H1 (cell line): ENCODE results near the gene DNAJB11. TPM values are rescaled to one million over a fixed set of nuclear protein-coding genes. Genes with fewer than 3 reads are reported as not detected.

Experiments used
- RFX5 ChIP-seq: IDR thresholded peaks from 2 replicates; pipeline ENCODE4 v1.6.1; 2011; ENCODE audit warnings: low read depth, low read length, improper control_type of control experiment, borderline replicate concordance
- SRF ChIP-seq: IDR thresholded peaks from 2 replicates; pipeline ENCODE4 v1.6.1; 2011; ENCODE audit warnings: mild to moderate bottlenecking, low read depth, low read length, moderate library complexity
- TAF7 ChIP-seq: optimal IDR thresholded peaks from 2 replicates; pipeline ENCODE3; 2011; ENCODE audit warnings: low read depth, mild to moderate bottlenecking, inconsistent platforms, low read length, moderate library complexity, borderline replicate concordance
- TEAD4 ChIP-seq: IDR thresholded peaks from 2 replicates; pipeline ENCODE4 v1.6.1; 2012; ENCODE audit warnings: low read depth, low read length, inconsistent platforms, mixed read lengths
- polyA plus RNA-seq, 7 experiments: library from polyadenylated mRNA; depleted of rRNA in 3 of 7; stranded (reverse) in 5 of 7; unstranded in 2 of 7; fragments of >200 nt in 5 of 7; fragments of 200-250 nt in 2 of 7; gene quantifications; 1 replicate in 5 of 7; 2 replicates in 1 of 7; 4 replicates in 1 of 7; pipeline versions ENCODE4 v1.2.1 to v1.2.3, GENCODE V29; 2011 to 2013; ENCODE audit warnings: missing spikeins in 2 of 7, mixed read lengths in 2 of 7
- total RNA-seq: library from RNA; stranded (reverse); fragmentation: NEBNext Ultra II Directional; extraction: Animal tissue kit (Norgen Biotek cat#: 25700); gene quantifications from 2 replicates; pipeline ENCODE4 v1.2.1, GENCODE V29; 2021
- TF ChIP-seq, protein P1 (sequence below): fragments of 300-600 bp; sonication (generic); IDR thresholded peaks from 2 replicates; pipeline ENCODE4 v1.7.1; 2012; ENCODE audit warnings: low read length, moderate library complexity, mild to moderate bottlenecking, inconsistent platforms; ENCODE audit not compliant: insufficient replicate concordance
- TF ChIP-seq, protein P2 (sequence below): IDR thresholded peaks from 2 replicates; pipeline ENCODE4 v1.6.1; 2011; ENCODE audit warnings: low read depth, mild to moderate bottlenecking, low read length; ENCODE audit not compliant: insufficient read depth
- TF ChIP-seq, protein P3 (sequence below): IDR thresholded peaks from 2 replicates; pipeline ENCODE4 v1.6.1; 2012; ENCODE audit warnings: low read length, inconsistent platforms

DNAJB11 gene
- total and polyA plus RNA-seq, 2 of the 8 experiments (the other 6 are each of a cell fraction or from before 2014, with no cell fraction given) = 14.6 to 63.9 TPM

DNA sequence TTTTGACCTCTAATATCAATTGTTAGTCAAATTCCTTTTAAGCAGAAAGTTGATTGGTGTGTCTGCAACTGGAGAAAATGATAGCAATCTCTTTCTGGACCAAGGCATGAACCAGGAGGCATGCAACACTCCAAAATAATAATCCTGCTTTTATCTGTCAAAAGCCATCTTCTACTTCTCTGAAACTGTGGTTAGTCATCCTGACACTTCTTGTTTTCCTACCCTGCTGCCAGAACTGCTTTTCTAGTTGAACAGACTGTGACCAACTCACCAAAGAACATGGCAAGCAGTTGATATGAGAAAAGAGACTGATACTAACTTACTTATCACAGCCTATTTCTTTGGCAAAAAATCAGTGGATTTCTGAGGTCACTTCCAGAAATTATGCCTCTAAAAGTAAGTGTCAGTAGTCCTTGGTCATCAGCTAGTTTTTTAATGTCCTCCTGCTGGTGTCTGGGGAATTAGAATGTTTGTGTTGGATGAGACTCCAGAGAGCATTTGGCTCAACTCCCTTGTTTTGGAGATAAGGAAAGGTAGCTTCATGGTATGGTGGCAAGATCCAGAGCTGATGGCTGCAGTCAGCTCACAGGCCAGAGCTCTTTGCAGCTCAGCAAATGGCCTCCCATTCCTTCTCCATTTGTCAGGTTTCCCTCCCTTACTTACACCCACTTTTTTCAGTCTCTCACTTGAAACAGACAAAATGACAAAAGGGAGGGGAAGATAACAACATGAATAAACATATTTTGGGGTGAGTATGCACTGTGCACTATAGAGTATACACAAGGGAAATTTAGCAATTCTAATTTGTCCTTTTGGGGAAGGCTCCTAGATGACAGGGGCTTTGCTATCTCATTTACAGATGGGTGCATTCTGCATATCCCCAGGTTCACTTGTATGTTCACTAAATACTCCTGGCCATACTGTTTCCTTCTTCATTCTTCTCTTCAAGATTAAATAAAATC lies 33.4 kb upstream of the DNAJB11 start (continued):
- TF ChIP-seq, protein P1, sequence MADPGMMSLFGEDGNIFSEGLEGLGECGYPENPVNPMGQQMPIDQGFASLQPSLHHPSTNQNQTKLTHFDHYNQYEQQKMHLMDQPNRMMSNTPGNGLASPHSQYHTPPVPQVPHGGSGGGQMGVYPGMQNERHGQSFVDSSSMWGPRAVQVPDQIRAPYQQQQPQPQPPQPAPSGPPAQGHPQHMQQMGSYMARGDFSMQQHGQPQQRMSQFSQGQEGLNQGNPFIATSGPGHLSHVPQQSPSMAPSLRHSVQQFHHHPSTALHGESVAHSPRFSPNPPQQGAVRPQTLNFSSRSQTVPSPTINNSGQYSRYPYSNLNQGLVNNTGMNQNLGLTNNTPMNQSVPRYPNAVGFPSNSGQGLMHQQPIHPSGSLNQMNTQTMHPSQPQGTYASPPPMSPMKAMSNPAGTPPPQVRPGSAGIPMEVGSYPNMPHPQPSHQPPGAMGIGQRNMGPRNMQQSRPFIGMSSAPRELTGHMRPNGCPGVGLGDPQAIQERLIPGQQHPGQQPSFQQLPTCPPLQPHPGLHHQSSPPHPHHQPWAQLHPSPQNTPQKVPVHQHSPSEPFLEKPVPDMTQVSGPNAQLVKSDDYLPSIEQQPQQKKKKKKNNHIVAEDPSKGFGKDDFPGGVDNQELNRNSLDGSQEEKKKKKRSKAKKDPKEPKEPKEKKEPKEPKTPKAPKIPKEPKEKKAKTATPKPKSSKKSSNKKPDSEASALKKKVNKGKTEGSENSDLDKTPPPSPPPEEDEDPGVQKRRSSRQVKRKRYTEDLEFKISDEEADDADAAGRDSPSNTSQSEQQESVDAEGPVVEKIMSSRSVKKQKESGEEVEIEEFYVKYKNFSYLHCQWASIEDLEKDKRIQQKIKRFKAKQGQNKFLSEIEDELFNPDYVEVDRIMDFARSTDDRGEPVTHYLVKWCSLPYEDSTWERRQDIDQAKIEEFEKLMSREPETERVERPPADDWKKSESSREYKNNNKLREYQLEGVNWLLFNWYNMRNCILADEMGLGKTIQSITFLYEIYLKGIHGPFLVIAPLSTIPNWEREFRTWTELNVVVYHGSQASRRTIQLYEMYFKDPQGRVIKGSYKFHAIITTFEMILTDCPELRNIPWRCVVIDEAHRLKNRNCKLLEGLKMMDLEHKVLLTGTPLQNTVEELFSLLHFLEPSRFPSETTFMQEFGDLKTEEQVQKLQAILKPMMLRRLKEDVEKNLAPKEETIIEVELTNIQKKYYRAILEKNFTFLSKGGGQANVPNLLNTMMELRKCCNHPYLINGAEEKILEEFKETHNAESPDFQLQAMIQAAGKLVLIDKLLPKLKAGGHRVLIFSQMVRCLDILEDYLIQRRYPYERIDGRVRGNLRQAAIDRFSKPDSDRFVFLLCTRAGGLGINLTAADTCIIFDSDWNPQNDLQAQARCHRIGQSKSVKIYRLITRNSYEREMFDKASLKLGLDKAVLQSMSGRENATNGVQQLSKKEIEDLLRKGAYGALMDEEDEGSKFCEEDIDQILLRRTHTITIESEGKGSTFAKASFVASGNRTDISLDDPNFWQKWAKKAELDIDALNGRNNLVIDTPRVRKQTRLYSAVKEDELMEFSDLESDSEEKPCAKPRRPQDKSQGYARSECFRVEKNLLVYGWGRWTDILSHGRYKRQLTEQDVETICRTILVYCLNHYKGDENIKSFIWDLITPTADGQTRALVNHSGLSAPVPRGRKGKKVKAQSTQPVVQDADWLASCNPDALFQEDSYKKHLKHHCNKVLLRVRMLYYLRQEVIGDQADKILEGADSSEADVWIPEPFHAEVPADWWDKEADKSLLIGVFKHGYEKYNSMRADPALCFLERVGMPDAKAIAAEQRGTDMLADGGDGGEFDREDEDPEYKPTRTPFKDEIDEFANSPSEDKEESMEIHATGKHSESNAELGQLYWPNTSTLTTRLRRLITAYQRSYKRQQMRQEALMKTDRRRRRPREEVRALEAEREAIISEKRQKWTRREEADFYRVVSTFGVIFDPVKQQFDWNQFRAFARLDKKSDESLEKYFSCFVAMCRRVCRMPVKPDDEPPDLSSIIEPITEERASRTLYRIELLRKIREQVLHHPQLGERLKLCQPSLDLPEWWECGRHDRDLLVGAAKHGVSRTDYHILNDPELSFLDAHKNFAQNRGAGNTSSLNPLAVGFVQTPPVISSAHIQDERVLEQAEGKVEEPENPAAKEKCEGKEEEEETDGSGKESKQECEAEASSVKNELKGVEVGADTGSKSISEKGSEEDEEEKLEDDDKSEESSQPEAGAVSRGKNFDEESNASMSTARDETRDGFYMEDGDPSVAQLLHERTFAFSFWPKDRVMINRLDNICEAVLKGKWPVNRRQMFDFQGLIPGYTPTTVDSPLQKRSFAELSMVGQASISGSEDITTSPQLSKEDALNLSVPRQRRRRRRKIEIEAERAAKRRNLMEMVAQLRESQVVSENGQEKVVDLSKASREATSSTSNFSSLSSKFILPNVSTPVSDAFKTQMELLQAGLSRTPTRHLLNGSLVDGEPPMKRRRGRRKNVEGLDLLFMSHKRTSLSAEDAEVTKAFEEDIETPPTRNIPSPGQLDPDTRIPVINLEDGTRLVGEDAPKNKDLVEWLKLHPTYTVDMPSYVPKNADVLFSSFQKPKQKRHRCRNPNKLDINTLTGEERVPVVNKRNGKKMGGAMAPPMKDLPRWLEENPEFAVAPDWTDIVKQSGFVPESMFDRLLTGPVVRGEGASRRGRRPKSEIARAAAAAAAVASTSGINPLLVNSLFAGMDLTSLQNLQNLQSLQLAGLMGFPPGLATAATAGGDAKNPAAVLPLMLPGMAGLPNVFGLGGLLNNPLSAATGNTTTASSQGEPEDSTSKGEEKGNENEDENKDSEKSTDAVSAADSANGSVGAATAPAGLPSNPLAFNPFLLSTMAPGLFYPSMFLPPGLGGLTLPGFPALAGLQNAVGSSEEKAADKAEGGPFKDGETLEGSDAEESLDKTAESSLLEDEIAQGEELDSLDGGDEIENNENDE = no peak
- TF ChIP-seq TEAD4 (no peak), RFX5 (no peak), SRF (no peak), TAF7 (no peak)
- TF ChIP-seq, protein P2, sequence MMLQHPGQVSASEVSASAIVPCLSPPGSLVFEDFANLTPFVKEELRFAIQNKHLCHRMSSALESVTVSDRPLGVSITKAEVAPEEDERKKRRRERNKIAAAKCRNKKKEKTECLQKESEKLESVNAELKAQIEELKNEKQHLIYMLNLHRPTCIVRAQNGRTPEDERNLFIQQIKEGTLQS = no peak
- TF ChIP-seq, protein P3, sequence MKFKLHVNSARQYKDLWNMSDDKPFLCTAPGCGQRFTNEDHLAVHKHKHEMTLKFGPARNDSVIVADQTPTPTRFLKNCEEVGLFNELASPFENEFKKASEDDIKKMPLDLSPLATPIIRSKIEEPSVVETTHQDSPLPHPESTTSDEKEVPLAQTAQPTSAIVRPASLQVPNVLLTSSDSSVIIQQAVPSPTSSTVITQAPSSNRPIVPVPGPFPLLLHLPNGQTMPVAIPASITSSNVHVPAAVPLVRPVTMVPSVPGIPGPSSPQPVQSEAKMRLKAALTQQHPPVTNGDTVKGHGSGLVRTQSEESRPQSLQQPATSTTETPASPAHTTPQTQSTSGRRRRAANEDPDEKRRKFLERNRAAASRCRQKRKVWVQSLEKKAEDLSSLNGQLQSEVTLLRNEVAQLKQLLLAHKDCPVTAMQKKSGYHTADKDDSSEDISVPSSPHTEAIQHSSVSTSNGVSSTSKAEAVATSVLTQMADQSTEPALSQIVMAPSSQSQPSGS = no peak
